ENCODE results near the gene NACAD.

- TF ChIP-seq CTCF (IDR thresholded peaks at IDR 0.05; ENCODE audit: low read depth, low read length, poor library complexity, severe bottlenecking): no peak
- no peak for TF ChIP-seq EZH2phosphoT487 (IDR thresholded peaks at IDR 0.05; ENCODE audit: borderline replicate concordance, low read length)
Measured at GRCh38 chr7:45102785-45103712, 14.3 kb upstream of the NACAD start.

Measured in DOHH2 (cell line).